Measurements from ENCODE around the gene LRCH1.

Gene LRCH1

GRCh38 chr13:46688306-46688705 lies 135.3 kb downstream of the LRCH1 start:
- TF ChIP-seq, protein P1, sequence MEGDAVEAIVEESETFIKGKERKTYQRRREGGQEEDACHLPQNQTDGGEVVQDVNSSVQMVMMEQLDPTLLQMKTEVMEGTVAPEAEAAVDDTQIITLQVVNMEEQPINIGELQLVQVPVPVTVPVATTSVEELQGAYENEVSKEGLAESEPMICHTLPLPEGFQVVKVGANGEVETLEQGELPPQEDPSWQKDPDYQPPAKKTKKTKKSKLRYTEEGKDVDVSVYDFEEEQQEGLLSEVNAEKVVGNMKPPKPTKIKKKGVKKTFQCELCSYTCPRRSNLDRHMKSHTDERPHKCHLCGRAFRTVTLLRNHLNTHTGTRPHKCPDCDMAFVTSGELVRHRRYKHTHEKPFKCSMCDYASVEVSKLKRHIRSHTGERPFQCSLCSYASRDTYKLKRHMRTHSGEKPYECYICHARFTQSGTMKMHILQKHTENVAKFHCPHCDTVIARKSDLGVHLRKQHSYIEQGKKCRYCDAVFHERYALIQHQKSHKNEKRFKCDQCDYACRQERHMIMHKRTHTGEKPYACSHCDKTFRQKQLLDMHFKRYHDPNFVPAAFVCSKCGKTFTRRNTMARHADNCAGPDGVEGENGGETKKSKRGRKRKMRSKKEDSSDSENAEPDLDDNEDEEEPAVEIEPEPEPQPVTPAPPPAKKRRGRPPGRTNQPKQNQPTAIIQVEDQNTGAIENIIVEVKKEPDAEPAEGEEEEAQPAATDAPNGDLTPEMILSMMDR (IDR thresholded peaks at IDR 0.05; ENCODE audit: control insufficient read depth, extremely low read depth, insufficient read depth), result no peak
- no peak overlapping the region for H3K4me3 ChIP-seq (ENCODE audit: low read depth, low read length)
- DNase-seq (ENCODE audit: low read depth), result no peak

- TF ChIP-seq, protein P1 (IDR thresholded peaks at IDR 0.05; ENCODE audit: control insufficient read depth, extremely low read depth, insufficient read depth), result no peak
- DNase-seq (ENCODE audit: low read depth), result no peak
- no peak overlapping the region for H3K4me3 ChIP-seq (ENCODE audit: low read depth, low read length)
Measured at GRCh38 chr13:46698014-46698413, 145.0 kb downstream of the LRCH1 start.

- no peak for DNase-seq (ENCODE audit: low read depth)
- no peak overlapping the region for H3K4me3 ChIP-seq (ENCODE audit: low read depth, low read length)
- TF ChIP-seq, protein P1 (IDR thresholded peaks at IDR 0.05; ENCODE audit: control insufficient read depth, extremely low read depth, insufficient read depth), result no peak
Measured at GRCh38 chr13:46698910-46699460, 146.0 kb downstream of the LRCH1 start.

- H3K4me3 ChIP-seq (ENCODE audit: low read depth, low read length), result no peak overlapping the region
- no peak for DNase-seq (ENCODE audit: low read depth)
- TF ChIP-seq, protein P1 (IDR thresholded peaks at IDR 0.05; ENCODE audit: control insufficient read depth, extremely low read depth, insufficient read depth), result no peak
Measured at GRCh38 chr13:46712524-46712923, 159.6 kb downstream of the LRCH1 start.

GRCh38 chr13:46715363-46715762 lies 162.4 kb downstream of the LRCH1 start:
- H3K4me3 ChIP-seq (ENCODE audit: low read depth, low read length), result no peak overlapping the region
- DNase-seq (ENCODE audit: low read depth), result no peak
- TF ChIP-seq, protein P1 (IDR thresholded peaks at IDR 0.05; ENCODE audit: control insufficient read depth, extremely low read depth, insufficient read depth), result no peak

DNA sequence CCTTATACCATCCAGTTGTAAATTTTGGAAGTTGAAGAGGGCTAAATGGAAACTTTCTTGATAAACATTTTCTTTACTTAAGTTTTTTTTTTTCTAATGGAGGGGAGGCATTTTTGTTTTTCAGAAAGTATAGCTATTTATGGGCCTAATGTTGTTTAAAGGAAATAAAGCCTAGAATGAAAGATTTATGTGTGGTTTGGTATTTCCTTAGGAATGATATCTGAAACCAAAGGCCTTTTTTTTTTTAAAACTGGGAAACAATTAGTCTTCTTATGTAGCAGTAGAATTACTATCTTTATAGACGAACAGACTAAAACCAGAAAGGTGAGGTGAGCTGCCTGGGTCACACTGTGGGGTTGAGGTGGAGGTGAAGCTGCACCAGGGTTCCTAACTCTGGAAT lies 163.9 kb downstream of the LRCH1 start:
- H3K4me3 ChIP-seq (ENCODE audit: low read depth, low read length), result no peak overlapping the region
- TF ChIP-seq, protein P1 (IDR thresholded peaks at IDR 0.05; ENCODE audit: control insufficient read depth, extremely low read depth, insufficient read depth), result no peak
- no peak for DNase-seq (ENCODE audit: low read depth)

GRCh38 chr13:46717275-46717674 lies 164.3 kb downstream of the LRCH1 start:
- no peak for DNase-seq (ENCODE audit: low read depth)

More at GRCh38 chr13:46717275-46717674, 164.3 kb downstream of the LRCH1 start:
- TF ChIP-seq, protein P1 (IDR thresholded peaks at IDR 0.05; ENCODE audit: control insufficient read depth, extremely low read depth, insufficient read depth), result no peak
- H3K4me3 ChIP-seq (ENCODE audit: low read depth, low read length), result no peak overlapping the region

Data from LNCaP clone FGC (cell line).